HG03097 (cell line): ENCODE measurements around the gene HLA-A.

ENCODE experiments used
- ATAC-seq: cut with Tn5 transposase; IDR thresholded peaks from one replicate; pipeline ENCODE4 v1.9.1; 2021; ENCODE audit not compliant: unreplicated experiment, low FRiP score

Gene HLA-A

DNA sequence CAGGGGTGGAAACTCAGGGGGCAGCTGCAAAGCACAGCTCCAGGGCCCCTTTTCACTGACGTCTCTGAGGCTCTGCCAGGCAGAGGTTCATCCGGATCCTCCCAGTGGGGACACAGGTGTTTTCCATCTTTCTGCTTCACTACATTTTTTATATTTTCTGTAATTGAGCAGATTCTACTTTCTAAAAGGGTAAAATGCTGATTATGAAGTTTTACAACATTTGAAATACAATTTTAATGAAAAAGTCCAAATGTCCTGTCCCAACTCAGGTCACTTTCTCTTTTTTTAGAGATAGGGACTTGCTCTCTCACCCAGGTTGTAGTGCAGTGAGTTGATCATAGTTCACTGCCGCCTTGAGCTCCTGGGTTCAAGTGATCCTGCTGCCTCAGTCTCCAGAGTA, 41.9 kb downstream of the HLA-A start:
- no peak for ATAC-seq

DNA sequence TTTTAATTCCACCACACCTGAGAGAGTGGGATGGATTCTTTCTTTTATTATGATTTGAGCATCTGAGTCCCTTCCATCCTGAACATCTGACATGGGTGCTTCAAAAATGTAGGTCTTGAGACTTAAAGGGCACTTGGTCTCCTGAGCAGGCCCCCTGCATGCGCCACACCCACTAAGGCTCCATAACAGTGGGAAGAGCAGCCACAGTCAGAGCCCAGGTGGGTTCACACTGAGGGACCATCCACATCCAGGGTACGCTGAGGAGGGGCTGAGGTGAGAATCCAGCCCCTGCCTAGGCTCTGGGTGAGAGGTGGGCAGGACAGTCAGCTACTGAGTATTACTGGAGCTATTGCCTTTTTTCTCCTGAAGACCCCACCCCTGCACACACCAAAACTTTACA, 42.7 kb downstream of the HLA-A start:
- no peak for ATAC-seq

- ATAC-seq = no peak
Measured at GRCh38 chr6:29986179-29986781, 43.9 kb downstream of the HLA-A start.

DNA sequence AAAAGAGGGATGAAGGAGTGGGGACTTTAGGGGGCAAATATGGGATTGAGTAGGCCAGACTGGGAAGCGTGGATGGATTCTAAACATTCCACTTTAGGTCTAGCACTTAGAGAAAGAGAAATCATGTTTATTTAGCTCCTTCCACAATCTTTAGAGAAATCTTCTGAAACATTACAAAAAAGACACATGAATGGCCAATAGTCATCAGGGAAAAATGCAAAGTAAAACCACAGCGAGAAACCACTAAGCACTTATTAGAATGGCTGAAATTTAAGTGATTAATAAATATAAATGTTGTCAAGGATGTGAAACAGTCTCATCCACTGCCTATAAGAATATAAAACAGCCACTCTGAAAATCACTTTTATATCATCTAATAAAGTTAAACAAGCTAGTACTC, 46.9 kb downstream of the HLA-A start:
- ATAC-seq = no peak

DNA sequence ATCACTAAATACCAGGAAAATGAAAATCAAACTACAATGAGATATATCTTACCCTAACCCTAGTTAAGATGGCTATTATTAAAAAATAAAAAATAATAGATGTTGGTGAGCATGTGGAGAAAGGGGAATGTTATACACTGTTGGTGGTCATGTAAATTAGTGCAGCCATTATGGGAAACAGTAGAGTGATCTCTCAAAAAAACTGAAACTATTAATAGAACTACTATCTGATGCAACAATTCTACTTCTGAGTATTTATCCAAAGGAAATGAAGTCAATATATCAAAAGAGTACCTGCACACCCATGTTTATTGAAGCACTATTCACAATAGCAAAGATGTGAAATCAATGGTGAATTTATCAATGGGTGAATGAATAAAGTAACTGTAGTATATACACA, 48.6 kb downstream of the HLA-A start:
- ATAC-seq = no peak

DNA sequence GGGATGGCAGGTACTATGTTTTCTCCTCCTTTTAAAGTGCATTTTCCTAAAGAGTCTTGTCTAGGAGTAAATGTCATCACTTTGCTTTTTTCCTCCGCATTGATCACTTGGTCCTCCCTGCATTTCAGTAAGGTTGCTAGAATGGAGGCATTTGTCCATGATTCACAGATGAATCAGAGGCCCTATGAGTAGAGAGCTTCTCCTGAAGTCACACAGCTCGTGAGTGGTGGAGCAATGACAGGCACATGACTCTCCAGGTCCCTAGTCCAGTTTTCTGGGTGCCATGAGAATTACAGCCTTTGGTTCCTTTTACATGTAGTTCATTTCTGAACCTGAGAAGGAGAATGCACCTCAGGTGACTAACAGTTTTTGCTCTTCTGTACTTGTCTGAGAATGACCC, 50.5 kb downstream of the HLA-A start:
- ATAC-seq = no peak

- ATAC-seq = no peak
Measured at GRCh38 chr6:29994826-29995225, 52.5 kb downstream of the HLA-A start.

DNA sequence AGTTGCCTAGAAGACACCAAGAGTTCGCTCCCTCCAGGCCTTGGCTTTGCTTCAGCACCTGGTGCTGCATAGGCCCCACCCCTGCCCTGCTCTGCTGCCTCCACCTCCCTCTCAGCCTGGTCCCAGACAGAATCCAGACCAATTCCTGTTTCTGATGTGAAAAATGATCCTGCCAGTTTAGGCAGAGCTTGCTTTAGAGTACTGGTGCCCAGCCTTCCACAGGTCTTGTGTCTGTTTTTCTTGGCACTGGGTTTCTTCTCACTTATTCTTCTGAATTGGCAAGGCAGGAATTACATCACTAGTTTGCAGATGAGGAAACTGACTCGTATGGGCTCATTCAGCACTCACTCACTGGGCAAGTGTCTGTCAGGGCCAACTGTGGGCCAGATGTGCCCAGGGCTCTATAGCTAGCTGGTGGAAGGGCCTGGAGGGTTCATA, 53.0 kb downstream of the HLA-A start:
- no peak for ATAC-seq
